Measurements from ENCODE around the gene CCNDBP1.

CCNDBP1 gene

GRCh38 chr15:43212299-43212698 lies 27.1 kb downstream of the CCNDBP1 start:
- DNase-seq (ENCODE audit: low read depth, low spot score): no peak
- no peaks in the 10 kb centered on the region for H3K36me3 ChIP-seq (ENCODE audit: insufficient read depth, insufficient read length, low read length)
- no peaks in the 10 kb centered on the region for H3K9me3 ChIP-seq (ENCODE audit: insufficient read depth, low read length)
- H3K4me1 ChIP-seq (ENCODE audit: insufficient read depth, insufficient read length): peaks cover 8% of the 10 kb centered on the region
- TF ChIP-seq YY1 (IDR thresholded peaks at IDR 0.05; ENCODE audit: insufficient read depth, insufficient read length): no peak
- TF ChIP-seq ZNF274 (IDR thresholded peaks at IDR 0.05; ENCODE audit: low read depth, low read length): no peak
- no peak for TF ChIP-seq SUZ12 (IDR thresholded peaks at IDR 0.05; ENCODE audit: extremely low read depth, insufficient read depth, insufficient read length)
- no peak overlapping the region for H3K9ac ChIP-seq (ENCODE audit: insufficient read length, low read depth)
- no peaks in the 10 kb centered on the region for H3K27me3 ChIP-seq (ENCODE audit: insufficient read depth, insufficient read length)
- H3K4me3 ChIP-seq (ENCODE audit: insufficient read length, low read depth): no peak overlapping the region

GRCh38 chr15:43212951-43213350 lies 27.7 kb downstream of the CCNDBP1 start:
- no peak overlapping the region for H3K9ac ChIP-seq (ENCODE audit: insufficient read length, low read depth)
- DNase-seq (ENCODE audit: low read depth, low spot score): no peak
- no peaks in the 10 kb centered on the region for H3K36me3 ChIP-seq (ENCODE audit: insufficient read depth, insufficient read length, low read length)
- no peak for TF ChIP-seq YY1 (IDR thresholded peaks at IDR 0.05; ENCODE audit: insufficient read depth, insufficient read length)
- TF ChIP-seq SUZ12 (IDR thresholded peaks at IDR 0.05; ENCODE audit: extremely low read depth, insufficient read depth, insufficient read length): no peak
- TF ChIP-seq ZNF274 (IDR thresholded peaks at IDR 0.05; ENCODE audit: low read depth, low read length): no peak
- no peak overlapping the region for H3K4me3 ChIP-seq (ENCODE audit: insufficient read length, low read depth)
- peaks cover 8% of the 10 kb centered on the region for H3K4me1 ChIP-seq (ENCODE audit: insufficient read depth, insufficient read length)
- H3K27me3 ChIP-seq (ENCODE audit: insufficient read depth, insufficient read length): no peaks in the 10 kb centered on the region
- no peaks in the 10 kb centered on the region for H3K9me3 ChIP-seq (ENCODE audit: insufficient read depth, low read length)

GRCh38 chr15:43213466-43213865 lies 28.3 kb downstream of the CCNDBP1 start:
- Histone ChIP-seq H3K36me3 (ENCODE audit: insufficient read depth, insufficient read length, low read length) (no peaks in the 10 kb centered on the region), H3K27me3 (ENCODE audit: insufficient read depth, insufficient read length) (no peaks in the 10 kb centered on the region), H3K4me3 (ENCODE audit: insufficient read length, low read depth) (no peak overlapping the region), H3K4me1 (ENCODE audit: insufficient read depth, insufficient read length) (peaks cover 5% of the 10 kb centered on the region), H3K9ac (ENCODE audit: insufficient read length, low read depth) (no peak overlapping the region), H3K9me3 (ENCODE audit: insufficient read depth, low read length) (no peaks in the 10 kb centered on the region)
- no peak for DNase-seq (ENCODE audit: low read depth, low spot score)
- TF ChIP-seq YY1 (IDR thresholded peaks at IDR 0.05; ENCODE audit: insufficient read depth, insufficient read length) (no peak), ZNF274 (IDR thresholded peaks at IDR 0.05; ENCODE audit: low read depth, low read length) (no peak), SUZ12 (IDR thresholded peaks at IDR 0.05; ENCODE audit: extremely low read depth, insufficient read depth, insufficient read length) (no peak)

GRCh38 chr15:43214169-43214568 lies 29.0 kb downstream of the CCNDBP1 start:
- Histone ChIP-seq H3K9me3 (ENCODE audit: insufficient read depth, low read length) (no peaks in the 10 kb centered on the region), H3K4me1 (ENCODE audit: insufficient read depth, insufficient read length) (peaks cover 1% of the 10 kb centered on the region), H3K9ac (ENCODE audit: insufficient read length, low read depth) (no peak overlapping the region), H3K36me3 (ENCODE audit: insufficient read depth, insufficient read length, low read length) (no peaks in the 10 kb centered on the region), H3K27me3 (ENCODE audit: insufficient read depth, insufficient read length) (no peaks in the 10 kb centered on the region), H3K4me3 (ENCODE audit: insufficient read length, low read depth) (no peak overlapping the region)
- DNase-seq (ENCODE audit: low read depth, low spot score): no peak
- TF ChIP-seq SUZ12 (IDR thresholded peaks at IDR 0.05; ENCODE audit: extremely low read depth, insufficient read depth, insufficient read length) (no peak), YY1 (IDR thresholded peaks at IDR 0.05; ENCODE audit: insufficient read depth, insufficient read length) (no peak), ZNF274 (IDR thresholded peaks at IDR 0.05; ENCODE audit: low read depth, low read length) (no peak)

GRCh38 chr15:43214592-43215295 lies 29.5 kb downstream of the CCNDBP1 start:
- Histone ChIP-seq H3K27me3 (ENCODE audit: insufficient read depth, insufficient read length) (no peaks in the 10 kb centered on the region), H3K4me3 (ENCODE audit: insufficient read length, low read depth) (no peak overlapping the region), H3K9ac (ENCODE audit: insufficient read length, low read depth) (no peak overlapping the region), H3K36me3 (ENCODE audit: insufficient read depth, insufficient read length, low read length) (no peaks in the 10 kb centered on the region), H3K9me3 (ENCODE audit: insufficient read depth, low read length) (no peaks in the 10 kb centered on the region), H3K4me1 (ENCODE audit: insufficient read depth, insufficient read length) (no peaks in the 10 kb centered on the region)
- TF ChIP-seq ZNF274 (IDR thresholded peaks at IDR 0.05; ENCODE audit: low read depth, low read length) (no peak), YY1 (IDR thresholded peaks at IDR 0.05; ENCODE audit: insufficient read depth, insufficient read length) (no peak), SUZ12 (IDR thresholded peaks at IDR 0.05; ENCODE audit: extremely low read depth, insufficient read depth, insufficient read length) (no peak)
- DNase-seq (ENCODE audit: low read depth, low spot score): no peak

DNA sequence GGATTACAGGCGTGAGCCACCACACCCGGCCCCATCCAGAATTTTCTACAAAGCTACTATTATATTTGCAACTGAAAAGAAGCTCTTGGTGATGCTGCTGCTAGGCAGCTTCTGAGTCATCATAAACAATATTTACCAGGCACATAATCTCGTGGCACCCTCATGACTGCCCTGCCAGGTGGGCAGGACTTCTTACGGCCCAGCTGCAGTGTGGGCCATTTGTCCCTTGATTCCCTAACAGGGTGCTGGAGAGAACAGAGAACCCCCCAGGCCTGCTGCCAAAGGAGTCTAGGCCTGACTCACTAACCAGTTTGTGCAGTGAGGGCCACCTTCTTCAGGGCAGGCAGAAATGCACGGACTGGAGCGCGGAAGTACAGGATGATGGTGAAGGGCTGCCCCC lies 30.8 kb downstream of the CCNDBP1 start:
- H3K4me1 ChIP-seq (ENCODE audit: insufficient read depth, insufficient read length): no peaks in the 10 kb centered on the region
- no peak overlapping the region for H3K4me3 ChIP-seq (ENCODE audit: insufficient read length, low read depth)
- no peaks in the 10 kb centered on the region for H3K36me3 ChIP-seq (ENCODE audit: insufficient read depth, insufficient read length, low read length)
- no peak for TF ChIP-seq ZNF274 (IDR thresholded peaks at IDR 0.05; ENCODE audit: low read depth, low read length)
- no peak for TF ChIP-seq SUZ12 (IDR thresholded peaks at IDR 0.05; ENCODE audit: extremely low read depth, insufficient read depth, insufficient read length)
- TF ChIP-seq YY1 (IDR thresholded peaks at IDR 0.05; ENCODE audit: insufficient read depth, insufficient read length): no peak
- DNase-seq (ENCODE audit: low read depth, low spot score): no peak
- H3K9ac ChIP-seq (ENCODE audit: insufficient read length, low read depth): no peak overlapping the region
- H3K9me3 ChIP-seq (ENCODE audit: insufficient read depth, low read length): no peaks in the 10 kb centered on the region
- no peaks in the 10 kb centered on the region for H3K27me3 ChIP-seq (ENCODE audit: insufficient read depth, insufficient read length)

DNA sequence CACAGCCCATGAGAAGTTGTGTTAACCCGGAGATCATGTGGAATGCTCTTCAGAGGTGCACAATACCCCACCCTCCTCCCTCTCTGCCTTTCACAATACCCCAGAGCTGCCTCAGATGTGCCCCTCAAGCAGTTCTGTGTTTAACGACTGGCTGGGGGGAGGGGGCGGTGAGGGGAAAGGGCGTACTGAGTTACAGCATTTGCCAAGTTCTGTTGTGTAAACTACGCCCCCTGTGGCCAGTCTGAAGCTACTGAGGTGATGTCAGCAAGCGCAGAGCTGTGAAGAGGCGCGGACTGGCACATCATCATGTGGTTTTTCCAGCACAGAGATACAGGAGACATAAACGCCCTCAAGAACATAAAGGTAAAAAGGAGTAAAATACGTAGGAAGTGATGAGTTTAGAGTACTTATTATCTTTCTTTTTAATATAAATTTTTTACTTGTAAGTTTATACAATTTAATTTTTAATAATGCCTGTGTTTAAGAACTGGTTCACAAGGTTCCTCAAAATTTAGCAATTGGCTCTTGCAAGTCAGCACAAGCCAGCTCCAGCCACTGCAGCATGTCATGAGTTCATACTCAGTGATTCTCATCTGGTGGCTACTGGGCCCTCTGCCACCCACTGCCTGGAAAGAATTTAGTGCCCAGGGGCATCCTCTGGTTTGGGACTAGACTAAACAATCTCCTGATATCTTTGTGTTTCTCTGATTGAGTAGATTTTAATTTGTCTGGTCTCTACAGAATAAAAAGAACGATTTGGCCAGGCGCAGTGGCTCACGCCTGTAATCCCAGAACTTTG lies 33.9 kb downstream of the CCNDBP1 start:
- H3K9ac ChIP-seq (ENCODE audit: insufficient read length, low read depth): peak overlapping the region; percentile 32
- no peak overlapping the region for H3K4me3 ChIP-seq (ENCODE audit: insufficient read length, low read depth)
- DNase-seq (ENCODE audit: low read depth, low spot score): no peak
- no peaks in the 10 kb centered on the region for H3K36me3 ChIP-seq (ENCODE audit: insufficient read depth, insufficient read length, low read length)
- H3K4me1 ChIP-seq (ENCODE audit: insufficient read depth, insufficient read length): no peaks in the 10 kb centered on the region
- TF ChIP-seq SUZ12 (IDR thresholded peaks at IDR 0.05; ENCODE audit: extremely low read depth, insufficient read depth, insufficient read length) (no peak), YY1 (IDR thresholded peaks at IDR 0.05; ENCODE audit: insufficient read depth, insufficient read length) (no peak), ZNF274 (IDR thresholded peaks at IDR 0.05; ENCODE audit: low read depth, low read length) (no peak)
- no peaks in the 10 kb centered on the region for H3K27me3 ChIP-seq (ENCODE audit: insufficient read depth, insufficient read length)
- H3K9me3 ChIP-seq (ENCODE audit: insufficient read depth, low read length): no peaks in the 10 kb centered on the region
